HCT116 (cell line): ENCODE measurements around the gene LOXL1. TPM values are rescaled to one million over a fixed set of nuclear protein-coding genes. Genes with fewer than 3 reads are reported as not detected.

Experiments used
- ATAC-seq: fragments of 200-7000 bp; cut with Tn5 transposase; 2 replicates; pipeline ENCODE4 v1.9.1; 2020; ENCODE audit warnings: mild to moderate bottlenecking, moderate library complexity
- BruUV-seq: library from RNA; stranded (reverse); fragments of 400-500 nt; replicated peaks from 2 replicates; lab custom pipeline; 2021; lab: Mats Ljungman, UMichigan
- CTCF ChIA-PET: fragments of 300-600 bp; sonication (Branson Sonifier 250); formaldehyde crosslinking; loops from one replicate; lab custom pipeline; 2021; ENCODE audit warnings: antibody characterized with exemption; lab: Charles Lee
- POLR2A ChIA-PET: fragments of 300-600, 350-600 bp; sonication (Branson Sonifier 250); formaldehyde crosslinking; loops from one replicate; lab custom pipeline; 2021; ENCODE audit warnings: antibody characterized with exemption; lab: Charles Lee
- RAD21 ChIA-PET, 2 experiments: fragments of 300-600 bp; sonication (Branson Sonifier 250); formaldehyde crosslinking; loops; one replicate each; lab custom pipeline; 2023; ENCODE audit warnings: low total read pairs in 2 of 2; ENCODE audit not compliant: uncharacterized antibody in 2 of 2, unreplicated experiment in 2 of 2, low non-redundant PET in 1 of 2; lab: Charles Lee
- DNase-seq: peaks from one replicate; pipeline ENCODE4 v3.0.0-alpha.2; 2010; ENCODE audit warnings: low read depth, low spot score
- H2AFZ ChIP-seq: fragments of 200-600 bp; shearing (Covaris generic), sonication (generic); 2 replicates; pipeline ENCODE4 v1.6.1; 2017; ENCODE audit warnings: low read depth, mixed run types, mixed read lengths, antibody characterized with exemption, low read length; ENCODE audit not compliant: poor library complexity, severe bottlenecking
- H3K27ac ChIP-seq: 2 replicates; pipeline ENCODE4 v1.5.1; 2012; ENCODE audit warnings: low read depth, low read length
- H3K27me3 ChIP-seq: fragments of 200-600 bp; sonication (generic); 2 replicates; pipeline ENCODE4 v1.6.1; 2016; ENCODE audit warnings: mixed run types, low read length, mixed read lengths; ENCODE audit not compliant: insufficient read depth
- H3K36me3 ChIP-seq, 2 experiments: fragments of 200-500 bp in 1 of 2; fragments of 200-600 bp in 1 of 2; sonication (Bioruptor generic) in 1 of 2; sonication (generic) in 1 of 2; 2 replicates each; pipeline versions ENCODE4 v1.5.1 to v1.6.1; 2014 to 2016; ENCODE audit warnings: low read length in 2 of 2, inconsistent platforms in 1 of 2, mixed read lengths in 1 of 2, mixed run types in 1 of 2; ENCODE audit not compliant: insufficient read depth in 2 of 2, control insufficient read depth in 1 of 2
- H3K4me1 ChIP-seq, 2 experiments: fragments of 200-600 bp in 1 of 2; sonication (generic) in 1 of 2; 2 replicates each; pipeline versions ENCODE4 v1.5.1 to v1.6.1; 2012 to 2017; ENCODE audit warnings: low read length in 2 of 2, inconsistent platforms in 1 of 2, mild to moderate bottlenecking in 1 of 2, mixed read lengths in 1 of 2, mixed run types in 1 of 2, moderate library complexity in 1 of 2; ENCODE audit not compliant: insufficient read depth in 2 of 2, control insufficient read depth in 1 of 2
- H3K4me2 ChIP-seq: fragments of 200-600 bp; sonication (generic); 2 replicates; pipeline ENCODE4 v1.6.1; 2017; ENCODE audit warnings: mixed run types, low read length, mixed read lengths
- H3K4me3 ChIP-seq, 2 experiments: fragments of 200-600 bp in 1 of 2; sonication (generic) in 1 of 2; replicated peaks in 1 of 2; 2 replicates each; pipeline ENCODE4 v1.5.1; 2011 to 2016; ENCODE audit warnings: low read length in 2 of 2, control low read depth in 1 of 2, low read depth in 1 of 2, mild to moderate bottlenecking in 1 of 2, mixed read lengths in 1 of 2, mixed run types in 1 of 2
- H3K79me2 ChIP-seq: fragments of 200-600 bp; sonication (generic); 2 replicates; pipeline ENCODE4 v1.6.1; 2017; ENCODE audit warnings: mild to moderate bottlenecking, mixed run types, low read length, moderate library complexity, mixed read lengths; ENCODE audit not compliant: insufficient read depth
- H3K9ac ChIP-seq: fragments of 200-600 bp; sonication (generic); 2 replicates; pipeline ENCODE4 v1.6.1; 2016; ENCODE audit warnings: low read length, mixed read lengths
- H3K9me2 ChIP-seq: fragments of 200-600 bp; sonication (generic), shearing (Covaris generic); 2 replicates; pipeline ENCODE4 v1.6.1; 2017; ENCODE audit warnings: mixed run types, mild to moderate bottlenecking, moderate library complexity; ENCODE audit not compliant: insufficient read depth
- H3K9me3 ChIP-seq, 2 experiments: fragments of 200-500 bp in 1 of 2; fragments of 200-600 bp in 1 of 2; sonication (Bioruptor generic) in 1 of 2; sonication (generic) in 1 of 2; 2 replicates each; pipeline ENCODE4 v1.6.1; 2014 to 2017; ENCODE audit warnings: low read length in 2 of 2, mixed read lengths in 2 of 2, inconsistent platforms in 1 of 2, low read depth in 1 of 2, mild to moderate bottlenecking in 1 of 2, mixed run types in 1 of 2, moderate library complexity in 1 of 2; ENCODE audit not compliant: control insufficient read depth in 1 of 2, insufficient read depth in 1 of 2
- H4K20me1 ChIP-seq: fragments of 200-600 bp; sonication (generic), shearing (Covaris generic); 2 replicates; pipeline ENCODE4 v1.6.1; 2017; ENCODE audit warnings: mixed run types, mild to moderate bottlenecking, moderate library complexity; ENCODE audit not compliant: insufficient read depth
- CBX3 ChIP-seq: IDR thresholded peaks from 2 replicates; pipeline ENCODE4 v1.6.1; 2012; ENCODE audit warnings: low read depth
- CEBPB ChIP-seq: IDR thresholded peaks from 2 replicates; pipeline ENCODE4 v1.6.1; 2012; ENCODE audit warnings: low read depth
- CTCF ChIP-seq, 3 experiments: fragments of 200-600 bp in 1 of 3; sonication (generic) in 1 of 3; IDR thresholded peaks in 2 of 3; conservative IDR thresholded peaks in 1 of 3; 2 replicates each; pipeline ENCODE4 v1.5.1; 2012 to 2017; ENCODE audit warnings: low read depth in 2 of 3, low read length in 2 of 3, antibody characterized with exemption in 1 of 3, borderline replicate concordance in 1 of 3, control low read depth in 1 of 3, mild to moderate bottlenecking in 1 of 3, mixed read lengths in 1 of 3, mixed run types in 1 of 3, moderate library complexity in 1 of 3; ENCODE audit not compliant: insufficient read depth in 1 of 3
- EGR1 ChIP-seq: IDR thresholded peaks from 2 replicates; pipeline ENCODE4 v1.6.1; 2012; ENCODE audit warnings: low read depth
- ELF1 ChIP-seq: IDR thresholded peaks from 2 replicates; pipeline ENCODE4 v1.6.1; 2012; ENCODE audit warnings: low read depth, borderline replicate concordance
- EZH2 ChIP-seq: fragments of 200-600 bp; sonication (generic); IDR thresholded peaks from 2 replicates; pipeline ENCODE4 v1.6.1; 2017; ENCODE audit warnings: antibody characterized with exemption, mixed run types
- EZH2phosphoT487 ChIP-seq: fragments of 200-600 bp; IDR thresholded peaks from 2 replicates; pipeline ENCODE4 v1.6.1; 2018; ENCODE audit warnings: antibody characterized with exemption, borderline replicate concordance
- FOSL1 ChIP-seq: IDR thresholded peaks from 2 replicates; pipeline ENCODE4 v1.6.1; 2012; ENCODE audit warnings: low read depth
- MAX ChIP-seq: IDR thresholded peaks from 2 replicates; pipeline ENCODE4 v1.6.1; 2012
- POLR2A ChIP-seq: IDR thresholded peaks from 2 replicates; pipeline ENCODE4 v1.7.0; 2011; ENCODE audit warnings: borderline replicate concordance; ENCODE audit not compliant: insufficient read depth, insufficient read length; ENCODE audit errors: extremely low read depth
- POLR2AphosphoS5 ChIP-seq: IDR thresholded peaks from 2 replicates; pipeline ENCODE4 v1.6.1; 2011; ENCODE audit warnings: mild to moderate bottlenecking, low read depth, low read length, moderate library complexity
- RAD21 ChIP-seq: IDR thresholded peaks from 2 replicates; pipeline ENCODE4 v1.6.1; 2012; ENCODE audit warnings: low read depth, mild to moderate bottlenecking
- SIN3A ChIP-seq: IDR thresholded peaks from 2 replicates; pipeline ENCODE4 v1.6.1; 2012; ENCODE audit warnings: low read depth
- SP1 ChIP-seq: IDR thresholded peaks from 2 replicates; pipeline ENCODE4 v1.6.1; 2012; ENCODE audit warnings: low read depth
- TCF7L2 ChIP-seq: IDR thresholded peaks from 2 replicates; pipeline ENCODE4 v1.7.0; 2011; ENCODE audit warnings: borderline replicate concordance, inconsistent platforms; ENCODE audit not compliant: insufficient read depth, insufficient read length; ENCODE audit errors: extremely low read depth
- ZBTB33 ChIP-seq: IDR thresholded peaks from 2 replicates; pipeline ENCODE4 v1.6.1; 2011; ENCODE audit warnings: mild to moderate bottlenecking, low read length, moderate library complexity; ENCODE audit not compliant: insufficient replicate concordance; ENCODE audit errors: extremely low read depth
- intact Hi-C: fragments of 100-400 bp; cut with micrococcal nuclease; formaldehyde crosslinking; loops from 2 replicates; pipeline ENCODE4 v1.10.0; 2022
- total RNA-seq: library from RNA; stranded (reverse); gene quantifications from one replicate; pipeline ENCODE4 v1.2.1, GENCODE V29; 2021; ENCODE audit not compliant: unreplicated experiment

LOXL1 gene
- total RNA-seq, 1 experiment from 2014 or later: 14.9 TPM

- CTCF ChIA-PET: interaction anchor here (1.2 to 1.7 kb wide), 4 partner anchors 12 to 35 kb away, joined by 3 to 12 read pairs (median 4); no protein-coding TSS in a partner anchor
Measured at GRCh38 chr15:73908822-73909122, 17.5 kb upstream of the LOXL1 start.

GRCh38 chr15:73909651-73910050, 16.6 kb upstream of the LOXL1 start:
- no peak overlapping the region for H2AFZ ChIP-seq
- intact Hi-C loops: loop anchor here (5.0 kb wide), 1 partner anchor 602 kb away; no protein-coding TSS in a partner anchor

More at GRCh38 chr15:73908822-73909122, 17.5 kb upstream of the LOXL1 start:
- no TSS peak for BruUV-seq
- Histone ChIP-seq H3K4me2 (no peak overlapping the region), H3K4me1 (no peaks in the 10 kb centered on the region), H3K36me3 (no peaks in the 10 kb centered on the region), H2AFZ (no peak overlapping the region), H3K27ac (no peak overlapping the region), H3K4me3 (no peak overlapping the region), H3K9ac (no peak overlapping the region), H3K9me2 (no peaks in the 10 kb centered on the region), H4K20me1 (no peaks in the 10 kb centered on the region), H3K9me3 (no peaks in the 10 kb centered on the region), H3K27me3 (no peaks in the 10 kb centered on the region), H3K79me2 (no peaks in the 10 kb centered on the region)
- intact Hi-C loops: loop anchor here (1.0 to 5.0 kb wide), 3 partner anchors 34 to 624 kb away; no protein-coding TSS in a partner anchor
- POLR2A ChIA-PET: no interaction called here
- RAD21 ChIA-PET: no interaction called here
- DNase-seq: no peak
- no peak for TF ChIP-seq MAX
- no peak for TF ChIP-seq TCF7L2
- TF ChIP-seq EZH2phosphoT487: no peak
- TF ChIP-seq ELF1: no peak
- TF ChIP-seq FOSL1: no peak
- no peak for ATAC-seq

More at GRCh38 chr15:73909651-73910050, 16.6 kb upstream of the LOXL1 start:
- H3K4me3 ChIP-seq: no peak overlapping the region
- BruUV-seq: no TSS peak
- TF ChIP-seq SP1: no peak
- TF ChIP-seq RAD21: no peak
- no peak for TF ChIP-seq POLR2A
- no peak for TF ChIP-seq SIN3A
- TF ChIP-seq MAX: no peak
- TF ChIP-seq POLR2AphosphoS5: no peak
- no peak for TF ChIP-seq EZH2phosphoT487
- no peak for TF ChIP-seq CEBPB
- no peak for TF ChIP-seq EZH2
- TF ChIP-seq CBX3: no peak
- TF ChIP-seq CTCF (IDR thresholded peaks at IDR 0.05 in 2 of 3, conservative IDR thresholded peaks at IDR 0.05 in 1 of 3; ENCODE audit: borderline replicate concordance in 1 of 3, insufficient read depth in 1 of 3, low read depth in 2 of 3, low read length in 2 of 3): no peak
- no peak for TF ChIP-seq ZBTB33
- no peak for TF ChIP-seq EGR1
- no peak for TF ChIP-seq TCF7L2
- TF ChIP-seq, all 23 proteins: peak for 0
- no peak for ATAC-seq
- RAD21 ChIA-PET: no interaction called here
- H3K9me3 ChIP-seq: no peaks in the 10 kb centered on the region
- H4K20me1 ChIP-seq: no peaks in the 10 kb centered on the region
- POLR2A ChIA-PET: no interaction called here
- no peaks in the 10 kb centered on the region for H3K36me3 ChIP-seq
- CTCF ChIA-PET: interaction anchor here (1.2 to 1.7 kb wide), 3 partner anchors 17 to 36 kb away, joined by 4 to 12 read pairs (median 5); no protein-coding TSS in a partner anchor
- no peaks in the 10 kb centered on the region for H3K4me1 ChIP-seq
- no peak overlapping the region for H3K27ac ChIP-seq
- H3K4me2 ChIP-seq: no peak overlapping the region
- no peak overlapping the region for H3K9ac ChIP-seq
- no peaks in the 10 kb centered on the region for H3K79me2 ChIP-seq
- H3K9me2 ChIP-seq: no peaks in the 10 kb centered on the region
- no peak for DNase-seq
- H3K27me3 ChIP-seq: no peaks in the 10 kb centered on the region
